H9 (cell line): ENCODE measurements around the gene TMEM106A. TPM values are rescaled to one million over a fixed set of nuclear protein-coding genes. Genes with fewer than 3 reads are reported as not detected.
"Not testable (repeated sequence)": the region's sequence is repeated elsewhere in the genome, so short reads cannot be mapped to it uniquely, and the experiment has no call there.

ENCODE experiments used
- DNase-seq: peaks from one replicate; pipeline ENCODE4 v3.0.0-alpha.2; 2017
- H2AFZ ChIP-seq: one replicate; pipeline ENCODE4 v1.6.1; 2013; ENCODE audit warnings: mild to moderate bottlenecking, low read length, control low read depth, moderate library complexity
- H2AK5ac ChIP-seq: 2 replicates; pipeline ENCODE4 v1.6.1; 2013; ENCODE audit warnings: low read length, control low read depth, mixed read lengths; ENCODE audit not compliant: insufficient read length
- H2BK120ac ChIP-seq: one replicate; pipeline ENCODE4 v1.6.1; 2013; ENCODE audit warnings: low read depth, mild to moderate bottlenecking, low read length, control low read depth, inconsistent platforms; ENCODE audit not compliant: poor library complexity, severe bottlenecking
- H2BK12ac ChIP-seq: 2 replicates; pipeline ENCODE4 v1.6.1; 2013; ENCODE audit warnings: low read length, control low read depth, mixed read lengths, low read depth; ENCODE audit not compliant: insufficient read length
- H2BK15ac ChIP-seq: 2 replicates; pipeline ENCODE4 v1.6.1; 2013; ENCODE audit warnings: low read depth, low read length, control low read depth
- H2BK20ac ChIP-seq: one replicate; pipeline ENCODE4 v1.6.1; 2013; ENCODE audit warnings: low read depth, mild to moderate bottlenecking, low read length, control low read depth, inconsistent platforms; ENCODE audit not compliant: poor library complexity, severe bottlenecking
- H2BK5ac ChIP-seq: 2 replicates; pipeline ENCODE4 v1.6.1; 2013; ENCODE audit warnings: low read length, control low read depth, mixed read lengths; ENCODE audit not compliant: insufficient read length
- H3K14ac ChIP-seq: 2 replicates; pipeline ENCODE4 v1.6.1; 2013; ENCODE audit warnings: low read length, control low read depth; ENCODE audit not compliant: insufficient read depth
- H3K18ac ChIP-seq: 2 replicates; pipeline ENCODE4 v1.6.1; 2013; ENCODE audit warnings: low read depth, mild to moderate bottlenecking, mixed read lengths, low read length, control low read depth; ENCODE audit not compliant: insufficient read length
- H3K23ac ChIP-seq: 2 replicates; pipeline ENCODE4 v1.6.1; 2013; ENCODE audit warnings: low read length, control low read depth, mixed read lengths, low read depth; ENCODE audit not compliant: insufficient read length
- H3K23me2 ChIP-seq: 2 replicates; pipeline ENCODE4 v1.6.1; 2013; ENCODE audit warnings: low read depth, mild to moderate bottlenecking, mixed read lengths, low read length, control low read depth; ENCODE audit not compliant: insufficient read length, poor library complexity, severe bottlenecking
- H3K27ac ChIP-seq: 2 replicates; pipeline ENCODE4 v1.5.1; 2013; ENCODE audit warnings: low read length, control low read depth, mixed read lengths, low read depth; ENCODE audit not compliant: insufficient read length
- H3K27me3 ChIP-seq: 2 replicates; pipeline ENCODE4 v1.6.1; 2013; ENCODE audit warnings: low read length, control low read depth, inconsistent platforms; ENCODE audit not compliant: insufficient read depth
- H3K4ac ChIP-seq: 2 replicates; pipeline ENCODE4 v1.6.1; 2013; ENCODE audit warnings: low read depth, mild to moderate bottlenecking, control low read depth, inconsistent platforms, low read length, moderate library complexity
- H3K4me1 ChIP-seq: 2 replicates; pipeline ENCODE4 v1.6.1; 2013; ENCODE audit warnings: low read length, control low read depth, inconsistent platforms; ENCODE audit not compliant: insufficient read depth
- H3K4me2 ChIP-seq: 2 replicates; pipeline ENCODE4 v1.6.1; 2013; ENCODE audit warnings: low read length, control low read depth, mixed read lengths; ENCODE audit not compliant: insufficient read length, insufficient read depth
- H3K56ac ChIP-seq: 2 replicates; pipeline ENCODE4 v1.6.1; 2013; ENCODE audit warnings: low read depth, mild to moderate bottlenecking, mixed read lengths, low read length, control low read depth; ENCODE audit not compliant: insufficient read length
- H3K79me1 ChIP-seq: 2 replicates; pipeline ENCODE4 v1.6.1; 2013; ENCODE audit warnings: low read depth, mild to moderate bottlenecking, moderate library complexity, low read length, control low read depth, inconsistent platforms; ENCODE audit not compliant: insufficient read depth, poor library complexity, severe bottlenecking
- H3K79me2 ChIP-seq: 2 replicates; pipeline ENCODE4 v1.6.1; 2013; ENCODE audit warnings: low read length, control low read depth, inconsistent platforms; ENCODE audit not compliant: insufficient read depth
- H3K9ac ChIP-seq: 2 replicates; pipeline ENCODE4 v1.6.1; 2013; ENCODE audit warnings: low read length, control low read depth, mixed read lengths; ENCODE audit not compliant: insufficient read length; ENCODE audit errors: extremely low read depth
- H3K9me3 ChIP-seq: one replicate; pipeline ENCODE4 v1.6.1; 2013; ENCODE audit warnings: low read depth, low read length, inconsistent platforms; ENCODE audit not compliant: control insufficient read depth
- H3T11ph ChIP-seq: one replicate; pipeline ENCODE4 v1.6.1; 2013; ENCODE audit warnings: mild to moderate bottlenecking, low read length, control low read depth, inconsistent platforms
- H4K20me1 ChIP-seq: one replicate; pipeline ENCODE4 v1.6.1; 2013; ENCODE audit not compliant: control insufficient read depth, insufficient read length, insufficient read depth
- H4K5ac ChIP-seq: 2 replicates; pipeline ENCODE4 v1.6.1; 2013; ENCODE audit warnings: low read depth, mild to moderate bottlenecking, mixed read lengths, low read length, control low read depth; ENCODE audit not compliant: insufficient read length
- H4K8ac ChIP-seq: replicated peaks from 2 replicates; pipeline ENCODE4 v1.6.1; 2013; ENCODE audit warnings: low read length, control low read depth, mixed read lengths, low read depth; ENCODE audit not compliant: insufficient read length
- H4K91ac ChIP-seq: 2 replicates; pipeline ENCODE4 v1.6.1; 2013; ENCODE audit warnings: low read depth, mild to moderate bottlenecking, moderate library complexity, mixed read lengths, low read length, control low read depth; ENCODE audit not compliant: insufficient read length
- H3K27ac Mint-ChIP-seq, 3 experiments: 2 replicates in 2 of 3; 3 replicates in 1 of 3; pipeline ENCODE4 v1.8.0; 2020 to 2021; ENCODE audit warnings: mixed read lengths in 3 of 3, mild to moderate bottlenecking in 1 of 3, moderate library complexity in 1 of 3
- H3K27me3 Mint-ChIP-seq: 2 replicates; pipeline ENCODE4 v1.8.0; 2021; ENCODE audit warnings: low read depth, mild to moderate bottlenecking, moderate library complexity, mixed read lengths
- H3K36me3 Mint-ChIP-seq, 3 experiments: 2 replicates in 2 of 3; 3 replicates in 1 of 3; pipeline ENCODE4 v1.8.0; 2020 to 2021; ENCODE audit warnings: low read depth in 3 of 3, mixed read lengths in 3 of 3; ENCODE audit not compliant: insufficient read depth in 1 of 3
- H3K4me1 Mint-ChIP-seq, 2 experiments: 2 replicates each; pipeline ENCODE4 v1.8.0; 2020; ENCODE audit warnings: mixed read lengths in 2 of 2
- H3K4me3 Mint-ChIP-seq, 2 experiments: 2 replicates in 1 of 2; 3 replicates in 1 of 2; pipeline ENCODE4 v1.8.0; 2020 to 2021; ENCODE audit warnings: mild to moderate bottlenecking in 2 of 2, mixed read lengths in 2 of 2, moderate library complexity in 1 of 2
- H3K9me3 Mint-ChIP-seq, 2 experiments: 2 replicates in 1 of 2; 3 replicates in 1 of 2; pipeline ENCODE4 v1.8.0; 2020; ENCODE audit warnings: mild to moderate bottlenecking in 2 of 2, mixed read lengths in 2 of 2, moderate library complexity in 1 of 2
- WGBS: extraction: QIAGEN DNeasy Blood & Tissue Kit; methylation state at CpG from one replicate; pipeline ENCODE4 v1.1.7; 2013; ENCODE audit warnings: missing lambda C conversion rate, low lambda C conversion rate, mixed read lengths; ENCODE audit not compliant: insufficient read length; ENCODE audit errors: extremely low coverage; 5-methylcytosine and 5-hydroxymethylcytosine counted together
- total RNA-seq: library from RNA; stranded (reverse); gene quantifications from 2 replicates; pipeline ENCODE4 v1.2.1, GENCODE V29; 2021

The TMEM106A gene
- total RNA-seq, 1 experiment from 2014 or later, result 3.7 TPM

DNA sequence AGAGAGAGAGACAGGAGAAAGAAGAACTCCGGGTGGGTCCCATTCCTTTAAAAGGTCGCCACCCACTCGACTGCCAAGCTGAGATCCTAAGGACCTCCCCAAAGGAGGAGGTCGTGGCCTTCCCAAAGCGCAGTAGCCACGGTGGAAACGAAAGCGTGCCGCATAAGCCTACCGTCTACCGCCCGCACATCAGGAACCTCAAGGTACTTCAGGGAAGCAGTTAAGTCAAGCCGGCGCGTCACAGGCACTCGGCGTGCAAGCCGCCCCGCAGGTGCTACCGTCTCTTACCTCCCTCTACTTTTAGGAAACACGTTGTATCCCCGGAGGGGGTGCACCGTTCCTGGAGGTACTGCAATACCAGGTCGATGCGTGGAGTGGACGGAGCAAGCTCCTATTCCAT, 27.9 kb downstream of the TMEM106A start:
- H3K4me1 ChIP-seq, H4K5ac ChIP-seq, H2AFZ ChIP-seq, H3K4me2 ChIP-seq, H4K20me1 ChIP-seq, H3K14ac ChIP-seq, H3K9me3 ChIP-seq, H2BK12ac ChIP-seq, H3K56ac ChIP-seq, H3K9ac ChIP-seq, H3K27me3 Mint-ChIP-seq, H4K91ac ChIP-seq, H3K4ac ChIP-seq, H3K27me3 ChIP-seq, H3K36me3 Mint-ChIP-seq, H2BK5ac ChIP-seq, H3K79me1 ChIP-seq, H2BK20ac ChIP-seq, H3T11ph ChIP-seq, H3K9me3 Mint-ChIP-seq, H2BK120ac ChIP-seq, H4K8ac ChIP-seq, H2BK15ac ChIP-seq, H3K27ac Mint-ChIP-seq, DNase-seq, H3K27ac ChIP-seq, H3K18ac ChIP-seq, H2AK5ac ChIP-seq, H3K23me2 ChIP-seq, H3K79me2 ChIP-seq, H3K4me3 Mint-ChIP-seq, H3K4me1 Mint-ChIP-seq, H3K23ac ChIP-seq: not testable (repeated sequence)
- WGBS, result no CpG with 5 or more reads among the region's 26 CpGs

DNA sequence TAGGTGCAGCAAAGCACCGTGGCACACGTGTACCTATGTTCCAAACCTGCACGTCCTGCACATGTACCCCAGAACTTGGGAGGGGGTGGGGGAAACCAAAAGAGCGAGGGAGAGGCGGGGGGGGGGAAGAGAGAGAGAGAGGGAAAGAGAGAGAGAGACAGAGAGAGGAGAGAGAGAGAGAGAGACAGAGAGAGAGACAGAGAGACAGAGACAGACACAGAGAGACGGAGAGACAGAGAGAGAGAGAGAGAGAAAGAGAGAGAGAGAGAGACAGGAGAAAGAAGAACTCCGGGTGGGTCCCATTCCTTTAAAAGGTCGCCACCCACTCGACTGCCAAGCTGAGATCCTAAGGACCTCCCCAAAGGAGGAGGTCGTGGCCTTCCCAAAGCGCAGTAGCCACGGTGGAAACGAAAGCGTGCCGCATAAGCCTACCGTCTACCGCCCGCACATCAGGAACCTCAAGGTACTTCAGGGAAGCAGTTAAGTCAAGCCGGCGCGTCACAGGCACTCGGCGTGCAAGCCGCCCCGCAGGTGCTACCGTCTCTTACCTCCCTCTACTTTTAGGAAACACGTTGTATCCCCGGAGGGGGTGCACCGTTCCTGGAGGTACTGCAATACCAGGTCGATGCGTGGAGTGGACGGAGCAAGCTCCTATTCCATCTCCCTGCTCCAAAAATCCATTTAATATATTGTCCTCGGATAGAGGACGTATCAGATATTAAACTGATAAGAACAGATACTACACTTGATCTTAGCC, 29.1 kb downstream of the TMEM106A start:
- not testable (repeated sequence) for H3K36me3 Mint-ChIP-seq, H3K56ac ChIP-seq, H3K27me3 Mint-ChIP-seq, H2BK12ac ChIP-seq, H3K23ac ChIP-seq, H2BK15ac ChIP-seq, H3K4me1 ChIP-seq, H3K4ac ChIP-seq, H3K4me2 ChIP-seq, H2BK5ac ChIP-seq, H3K9ac ChIP-seq, H4K20me1 ChIP-seq, H3K9me3 ChIP-seq, H3K4me1 Mint-ChIP-seq, H3K27ac ChIP-seq, H4K8ac ChIP-seq, H3K18ac ChIP-seq, H3K14ac ChIP-seq, H2AK5ac ChIP-seq, H4K91ac ChIP-seq, H3K4me3 Mint-ChIP-seq, H2AFZ ChIP-seq, H3K9me3 Mint-ChIP-seq, H3T11ph ChIP-seq, DNase-seq, H3K23me2 ChIP-seq, H2BK20ac ChIP-seq, H3K79me1 ChIP-seq, H3K79me2 ChIP-seq, H4K5ac ChIP-seq, H3K27ac Mint-ChIP-seq, H2BK120ac ChIP-seq, H3K27me3 ChIP-seq
- WGBS, result no CpG with 5 or more reads among the region's 34 CpGs
